Measurements from ENCODE around the gene RPL18. TPM values are rescaled to one million over a fixed set of nuclear protein-coding genes. Genes with fewer than 3 reads are reported as not detected.

Gene RPL18
- total and polyA plus RNA-seq, 9 of the 15 experiments (the other 6 are each of a cell fraction or from before 2014, with no cell fraction given), result 312 to 2,635 (median 1,653) TPM

- Histone ChIP-seq H3K9ac (ENCODE audit: insufficient read depth in 1 of 2, low read depth in 2 of 2, low read length in 2 of 2) (no peak overlapping the region; a peak in 1 of 4 replicates), H3K27me3 (ENCODE audit: control insufficient read depth in 2 of 2, insufficient read depth in 2 of 2, low read length in 2 of 2) (peaks cover 0 to 7% of the 10 kb centered on the region in 2 experiments; a peak in 2 of 5 replicates), H3K79me2 (ENCODE audit: control insufficient read depth, insufficient read depth, low read length) (no peaks in the 10 kb centered on the region), H3K27ac (ENCODE audit: extremely low read depth, low read depth, low read length) (no peak overlapping the region), H4K20me1 (replicated peaks; ENCODE audit: control insufficient read depth, insufficient read depth, low read length) (no peaks in the 10 kb centered on the region; the same call in 1 of the 2 replicates), H2AFZ (ENCODE audit: low read depth, low read length) (no peak overlapping the region), H3K36me3 (ENCODE audit: control insufficient read depth, insufficient read depth, low read length) (no peaks in the 10 kb centered on the region), H3K4me1 (replicated peaks in 1 of 2; ENCODE audit: control insufficient read depth in 2 of 2, insufficient read depth in 2 of 2, low read length in 2 of 2) (peaks cover 0 to 36% of the 10 kb centered on the region in 2 experiments; a peak in 2 of 5 replicates), H3K4me3 (no peak overlapping the region), H3K9me3 (replicated peaks; ENCODE audit: control insufficient read depth, insufficient read depth, low read depth, low read length) (no peaks in the 10 kb centered on the region), H3K4me2 (ENCODE audit: insufficient read depth, low read length) (no peak overlapping the region), H3K9me1 (ENCODE audit: control insufficient read depth, insufficient read depth, low read length) (no peaks in the 10 kb centered on the region)
- WGBS (ENCODE audit: insufficient coverage, low coverage, missing lambda C conversion rate), result 70% methylated on average over 11 of the region's 39 CpGs
- ATAC-seq (no peak), DNase-seq (ENCODE audit: extremely low read depth in 1 of 4, low spot score in 3 of 4) (no peak), FAIRE-seq (no peak)
- intact Hi-C loops (cut with micrococcal nuclease) (no loop called here), in situ Hi-C loops (cut with MboI) (no loop called here)
- no TSS peak for BruUV-seq (replicated peaks)
- ChIA-PET POLR2A (interaction anchor here (0.6 kb wide), 1 partner anchor 15 kb away, joined by 3 read pairs; no protein-coding TSS in a partner anchor), CTCF (ENCODE audit: low intra/inter-chr PET ratio) (no interaction called here)
- TF ChIP-seq, protein P1, sequence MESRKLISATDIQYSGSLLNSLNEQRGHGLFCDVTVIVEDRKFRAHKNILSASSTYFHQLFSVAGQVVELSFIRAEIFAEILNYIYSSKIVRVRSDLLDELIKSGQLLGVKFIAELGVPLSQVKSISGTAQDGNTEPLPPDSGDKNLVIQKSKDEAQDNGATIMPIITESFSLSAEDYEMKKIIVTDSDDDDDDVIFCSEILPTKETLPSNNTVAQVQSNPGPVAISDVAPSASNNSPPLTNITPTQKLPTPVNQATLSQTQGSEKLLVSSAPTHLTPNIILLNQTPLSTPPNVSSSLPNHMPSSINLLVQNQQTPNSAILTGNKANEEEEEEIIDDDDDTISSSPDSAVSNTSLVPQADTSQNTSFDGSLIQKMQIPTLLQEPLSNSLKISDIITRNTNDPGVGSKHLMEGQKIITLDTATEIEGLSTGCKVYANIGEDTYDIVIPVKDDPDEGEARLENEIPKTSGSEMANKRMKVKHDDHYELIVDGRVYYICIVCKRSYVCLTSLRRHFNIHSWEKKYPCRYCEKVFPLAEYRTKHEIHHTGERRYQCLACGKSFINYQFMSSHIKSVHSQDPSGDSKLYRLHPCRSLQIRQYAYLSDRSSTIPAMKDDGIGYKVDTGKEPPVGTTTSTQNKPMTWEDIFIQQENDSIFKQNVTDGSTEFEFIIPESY (CRISPR knock-in tag; IDR thresholded peaks at IDR 0.05), result 0 out of 2 replicates have a peak, but pooled peaks have one; percentile 22
- TF ChIP-seq ZBTB7A (IDR thresholded peaks at IDR 0.05; ENCODE audit: borderline replicate concordance, control insufficient read depth, low read depth, low read length) (peak; percentile 61; the same call in 1 of the 2 replicates), ZBTB26 (CRISPR knock-in tag; IDR thresholded peaks at IDR 0.05) (no peak)
- TF ChIP-seq, protein P2, sequence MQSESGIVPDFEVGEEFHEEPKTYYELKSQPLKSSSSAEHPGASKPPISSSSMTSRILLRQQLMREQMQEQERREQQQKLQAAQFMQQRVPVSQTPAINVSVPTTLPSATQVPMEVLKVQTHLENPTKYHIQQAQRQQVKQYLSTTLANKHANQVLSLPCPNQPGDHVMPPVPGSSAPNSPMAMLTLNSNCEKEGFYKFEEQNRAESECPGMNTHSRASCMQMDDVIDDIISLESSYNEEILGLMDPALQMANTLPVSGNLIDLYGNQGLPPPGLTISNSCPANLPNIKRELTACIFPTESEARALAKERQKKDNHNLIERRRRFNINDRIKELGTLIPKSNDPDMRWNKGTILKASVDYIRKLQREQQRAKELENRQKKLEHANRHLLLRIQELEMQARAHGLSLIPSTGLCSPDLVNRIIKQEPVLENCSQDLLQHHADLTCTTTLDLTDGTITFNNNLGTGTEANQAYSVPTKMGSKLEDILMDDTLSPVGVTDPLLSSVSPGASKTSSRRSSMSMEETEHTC (IDR thresholded peaks at IDR 0.05), result no peak
Measured at GRCh38 chr19:48603449-48603848, 15.5 kb downstream of the RPL18 start.

Data from K562 (cell line).